ENCODE measurements around the gene PIGV.

The PIGV gene

GRCh38 chr1:26787706-26788514 is at the start of gene PIGV:
TSS of gene PIGV (plus strand) at chr1:26787950. CDS start at chr1:26790816, 2,866 bp downstream.
- DNase-seq (ENCODE audit: low read depth): peak; percentile 86

- DNase-seq (ENCODE audit: low read depth): no peak
Observed at GRCh38 chr1:26739329-26739914, 48.3 kb upstream of the PIGV start.

- no peak for DNase-seq (ENCODE audit: low read depth)
Observed at GRCh38 chr1:26740023-26740634, 47.6 kb upstream of the PIGV start.

DNA sequence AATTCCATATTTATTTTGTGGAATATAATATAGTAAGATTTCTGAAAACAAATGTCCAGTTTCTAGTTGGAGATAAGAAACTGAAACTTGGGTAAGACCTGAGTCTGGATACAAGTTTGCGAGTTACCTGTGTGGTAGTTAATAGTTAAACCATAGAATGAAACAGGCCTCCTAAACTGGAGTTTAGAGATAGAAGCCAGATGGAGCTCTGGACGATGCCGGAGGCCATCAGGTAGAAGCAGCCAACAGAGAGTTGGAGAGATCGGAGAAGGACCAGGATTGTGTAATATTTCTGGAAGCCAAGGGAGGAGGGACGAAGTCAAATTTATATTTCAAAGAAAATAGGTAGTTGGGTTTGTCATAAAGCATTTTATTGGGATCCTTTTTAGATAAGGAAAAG is 46.8 kb upstream of the PIGV start:
- no peak for DNase-seq (ENCODE audit: low read depth)

GRCh38 chr1:26743426-26744059 is 44.2 kb upstream of the PIGV start:
- no peak for DNase-seq (ENCODE audit: low read depth)

DNA sequence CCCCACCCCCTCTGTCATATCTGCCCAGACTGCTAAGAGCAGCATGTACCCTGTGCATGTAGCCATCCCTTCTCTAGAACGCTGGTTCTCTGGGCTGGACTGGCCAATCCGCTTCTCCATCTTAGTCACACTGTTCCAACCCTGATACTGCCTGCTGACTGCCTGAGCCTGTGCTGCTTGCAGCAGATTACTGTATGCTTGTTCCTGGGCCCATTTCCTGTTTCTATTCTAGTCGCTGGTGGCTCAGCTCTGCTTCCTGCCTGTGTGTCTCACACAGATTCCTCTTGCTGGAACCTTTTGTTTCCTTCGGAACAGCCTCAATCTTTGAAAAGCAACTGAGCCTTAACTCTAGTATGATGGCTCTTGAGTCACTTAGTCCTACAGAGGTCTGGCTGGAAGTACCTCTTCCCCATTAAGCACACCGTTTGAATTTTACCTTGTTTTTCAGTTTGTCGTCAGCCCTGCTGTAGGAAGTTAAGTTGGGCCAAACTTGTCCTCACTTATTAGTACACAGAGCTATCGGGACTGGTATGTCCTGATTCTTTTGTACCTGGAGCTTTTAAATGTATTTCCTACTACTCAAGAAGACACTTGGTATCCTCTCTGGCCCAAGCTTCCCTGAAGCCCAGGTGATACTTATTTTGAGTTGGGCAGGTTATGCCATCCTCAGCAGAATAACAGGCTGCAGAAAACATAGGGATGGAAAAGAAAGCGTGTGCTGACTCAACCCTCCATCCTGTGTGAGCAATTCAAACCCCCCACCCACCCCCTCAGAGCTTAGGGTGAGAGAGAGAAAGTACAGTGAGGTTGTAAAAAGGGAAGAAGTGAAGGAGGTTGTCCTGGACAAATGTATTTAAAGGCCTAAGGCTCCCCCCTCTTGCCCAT is 43.4 kb upstream of the PIGV start:
- peak; percentile 24 for DNase-seq (ENCODE audit: low read depth)

- no peak for DNase-seq (ENCODE audit: low read depth)
Observed at GRCh38 chr1:26745191-26745590, 42.6 kb upstream of the PIGV start.

DNA sequence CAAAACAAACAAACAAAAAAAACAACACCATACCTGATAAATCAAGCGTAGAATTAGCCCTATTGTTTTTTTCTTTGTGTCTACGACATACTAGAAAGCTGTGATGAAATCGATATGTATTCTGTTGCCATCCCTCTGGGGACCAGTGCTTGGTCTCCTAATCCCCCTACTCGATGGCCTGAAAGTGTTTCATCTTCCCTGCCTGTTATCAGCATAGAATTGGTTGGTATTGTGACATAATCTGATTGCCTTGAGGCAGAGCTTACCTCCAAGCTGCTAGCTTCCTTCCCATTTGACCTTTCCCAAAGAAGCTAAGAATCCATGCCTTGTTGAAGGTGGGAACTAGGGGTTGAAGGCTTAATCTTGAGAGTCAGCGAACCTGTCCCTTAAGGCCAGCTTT is 40.7 kb upstream of the PIGV start:
- no peak for DNase-seq (ENCODE audit: low read depth)

DNA sequence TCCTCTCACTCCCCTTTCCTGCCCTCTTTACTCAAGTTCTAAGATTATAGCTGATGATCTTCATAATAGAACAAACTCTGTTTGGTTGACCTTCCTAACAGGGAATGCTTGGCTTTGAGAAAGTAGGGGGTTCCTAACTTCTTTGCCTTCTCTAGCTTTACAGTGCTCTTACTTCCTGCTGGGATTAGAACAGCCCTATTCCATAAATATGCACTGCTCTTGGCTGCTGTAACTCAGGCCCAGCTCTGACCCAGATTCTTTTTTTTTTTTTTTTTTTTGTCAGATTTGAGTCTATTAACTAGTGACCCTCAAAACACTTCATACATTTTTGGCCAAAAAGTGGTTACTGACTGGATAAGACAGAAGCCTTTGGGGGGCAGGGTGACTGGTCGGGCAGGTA is 39.4 kb upstream of the PIGV start:
- DNase-seq (ENCODE audit: low read depth): no peak

- no peak for DNase-seq (ENCODE audit: low read depth)
Observed at GRCh38 chr1:26749458-26749857, 38.3 kb upstream of the PIGV start.

- no peak for DNase-seq (ENCODE audit: low read depth)
Observed at GRCh38 chr1:26750428-26750827, 37.3 kb upstream of the PIGV start.

- DNase-seq (ENCODE audit: low read depth): no peak
Observed at GRCh38 chr1:26752519-26752918, 35.2 kb upstream of the PIGV start.

- no peak for DNase-seq (ENCODE audit: low read depth)
Observed at GRCh38 chr1:26754086-26754874, 33.5 kb upstream of the PIGV start.

GRCh38 chr1:26758358-26758757 is 29.4 kb upstream of the PIGV start:
- no peak for DNase-seq (ENCODE audit: low read depth)

DNA sequence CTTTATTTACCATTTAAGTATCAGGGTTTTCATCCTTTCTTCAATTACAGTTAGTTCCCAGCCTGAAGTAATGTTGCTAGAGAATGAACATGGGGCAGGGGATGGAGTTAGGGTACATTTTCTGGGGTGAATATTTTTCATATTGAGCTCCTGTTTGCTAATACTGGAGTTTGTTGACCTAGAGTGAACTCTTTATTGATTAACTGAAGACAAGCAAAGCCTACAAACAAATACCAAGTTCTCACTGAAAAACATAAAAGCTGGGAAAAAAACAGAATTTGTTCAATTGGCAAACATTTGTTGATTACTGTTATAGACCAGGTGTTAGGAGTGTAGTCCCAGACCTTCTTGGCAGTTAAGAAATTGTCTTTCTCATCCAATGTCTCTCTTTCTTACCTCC is 28.2 kb upstream of the PIGV start:
- DNase-seq (ENCODE audit: low read depth): no peak

GRCh38 chr1:26761217-26761616 is 26.5 kb upstream of the PIGV start:
- no peak for DNase-seq (ENCODE audit: low read depth)

DNA sequence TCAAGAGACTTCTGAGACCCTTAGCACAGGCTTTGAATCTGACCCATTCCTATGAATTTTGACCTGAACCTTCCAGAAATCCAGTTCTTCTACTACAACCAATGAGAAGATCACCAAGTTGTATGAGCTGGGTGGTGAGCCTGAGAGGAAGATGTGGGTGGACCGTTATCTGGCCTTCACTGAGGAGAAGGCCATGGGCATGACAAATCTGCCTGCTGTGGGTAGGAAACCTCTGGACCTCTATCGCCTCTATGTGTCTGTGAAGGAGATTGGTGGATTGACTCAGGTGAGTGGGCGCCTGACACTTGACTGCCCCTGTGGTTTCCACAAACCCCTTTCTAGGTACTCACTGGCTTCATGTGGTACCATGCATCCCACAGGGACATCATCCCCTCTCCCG is 20.0 kb upstream of the PIGV start:
- DNase-seq (ENCODE audit: low read depth): no peak

DNA sequence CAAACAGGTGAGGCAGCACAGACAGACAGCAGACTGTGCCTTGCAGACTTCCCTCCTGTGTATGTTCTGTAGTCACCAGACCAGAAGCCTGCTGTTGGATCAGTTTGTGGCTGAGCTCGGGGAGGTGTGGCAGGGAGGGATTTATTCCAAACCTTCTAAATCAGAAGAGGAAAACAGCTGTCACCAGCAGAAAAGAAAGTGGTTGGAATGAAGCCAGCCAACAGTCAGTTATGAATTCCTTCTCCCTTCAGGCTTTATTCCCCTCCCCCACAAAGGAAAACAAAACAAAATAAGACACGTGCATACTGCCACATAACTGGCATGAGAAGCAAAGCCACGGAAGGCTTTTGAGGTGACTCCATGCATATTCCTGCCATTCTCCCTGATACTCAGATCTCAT is 19.0 kb upstream of the PIGV start:
- no peak for DNase-seq (ENCODE audit: low read depth)

GRCh38 chr1:26771285-26771642 is 16.5 kb upstream of the PIGV start:
- no peak for DNase-seq (ENCODE audit: low read depth)

DNA sequence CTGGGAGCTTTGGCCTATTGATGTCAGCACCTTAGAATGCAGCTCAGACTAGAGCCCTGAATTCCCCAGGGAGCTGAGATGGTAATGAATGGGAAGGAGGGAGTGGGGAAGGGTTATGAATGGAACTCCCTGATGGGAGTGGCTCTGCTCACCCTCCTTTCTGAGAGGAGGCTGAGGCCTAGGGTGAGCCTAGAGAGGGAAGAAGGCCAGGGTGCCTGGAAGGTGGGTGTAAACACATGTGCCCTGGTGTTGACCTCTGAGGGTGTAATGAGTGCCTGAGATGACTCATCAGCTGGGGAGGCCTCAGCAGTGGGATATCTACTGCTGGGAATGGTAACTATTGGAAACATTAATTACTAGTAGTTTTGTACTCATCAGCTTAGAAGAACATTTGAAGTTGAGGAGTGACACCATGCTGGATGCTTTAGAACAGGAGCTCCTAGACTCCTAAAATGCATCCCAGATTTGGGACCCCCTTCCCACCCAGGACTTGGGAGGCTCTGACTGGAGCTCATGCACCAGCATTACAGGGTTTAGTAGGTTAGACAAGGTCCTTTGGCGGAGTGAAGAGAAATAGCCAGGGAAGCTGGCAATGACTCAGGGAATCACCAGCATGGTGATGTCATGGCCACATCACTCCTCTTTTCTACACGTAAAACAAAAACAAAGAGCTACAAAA is 16.0 kb upstream of the PIGV start:
- DNase-seq (ENCODE audit: low read depth): no peak

DNA sequence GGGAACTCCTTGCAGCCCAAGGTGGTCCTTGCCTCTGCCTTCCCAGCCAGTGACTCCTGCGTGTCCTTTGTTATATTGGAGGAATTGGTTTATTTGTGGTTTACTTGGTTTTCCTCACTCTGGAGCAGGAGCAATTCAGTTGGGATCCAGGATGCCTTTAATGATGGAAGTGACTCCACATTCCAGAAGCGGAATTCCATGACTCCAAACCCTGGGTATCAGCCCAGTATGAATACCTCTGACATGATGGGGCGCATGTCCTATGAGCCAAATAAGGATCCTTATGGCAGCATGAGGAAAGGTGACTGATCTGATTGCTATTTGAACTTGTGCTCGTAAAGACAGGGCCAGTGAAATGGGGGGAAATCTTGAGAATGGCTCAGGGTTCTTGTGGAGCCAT is 15.1 kb upstream of the PIGV start:
- no peak for DNase-seq (ENCODE audit: low read depth)
